Measurements from ENCODE around the gene MORC1. TPM values are rescaled to one million over a fixed set of nuclear protein-coding genes. Genes with fewer than 3 reads are reported as not detected.

Gene MORC1
- total RNA-seq, 1 experiment from 2014 or later = not detected

- CTCF ChIA-PET = no interaction called here
- no peak for DNase-seq
- no peaks in the 10 kb centered on the region for H3K27me3 Mint-ChIP-seq (ENCODE audit: unreplicated experiment)
- no peaks in the 10 kb centered on the region for H3K4me1 Mint-ChIP-seq (ENCODE audit: low read depth, unreplicated experiment)
- no peaks in the 10 kb centered on the region for H3K9me3 Mint-ChIP-seq (ENCODE audit: low read depth, unreplicated experiment)
- H3K4me3 Mint-ChIP-seq (ENCODE audit: low read depth, unreplicated experiment) = no peak overlapping the region
- no TSS peak for BruUV-seq (replicated peaks)
- H3K27ac Mint-ChIP-seq (ENCODE audit: unreplicated experiment) = no peak overlapping the region
- no peaks in the 10 kb centered on the region for H3K36me3 Mint-ChIP-seq (ENCODE audit: insufficient read depth, unreplicated experiment)
- no peak for TF ChIP-seq CTCF (IDR thresholded peaks at IDR 0.05; ENCODE audit: unreplicated experiment)
- intact Hi-C loops (cut with micrococcal nuclease; ENCODE audit: unreplicated experiment) = no loop called here
Observed at GRCh38 chr3:108998436-108998835, 119.5 kb downstream of the MORC1 start.

GRCh38 chr3:108985844-108986243, 132.1 kb downstream of the MORC1 start:
- H3K27ac Mint-ChIP-seq (ENCODE audit: unreplicated experiment) = no peak overlapping the region
- no TSS peak for BruUV-seq (replicated peaks)
- no peak for TF ChIP-seq CTCF (IDR thresholded peaks at IDR 0.05; ENCODE audit: unreplicated experiment)
- no peaks in the 10 kb centered on the region for H3K4me1 Mint-ChIP-seq (ENCODE audit: low read depth, unreplicated experiment)
- CTCF ChIA-PET = no interaction called here
- no peak overlapping the region for H3K4me3 Mint-ChIP-seq (ENCODE audit: low read depth, unreplicated experiment)
- intact Hi-C loops (cut with micrococcal nuclease; ENCODE audit: unreplicated experiment) = no loop called here
- peaks cover 4% of the 10 kb centered on the region for H3K9me3 Mint-ChIP-seq (ENCODE audit: low read depth, unreplicated experiment)
- DNase-seq = no peak
- peaks cover 11% of the 10 kb centered on the region for H3K27me3 Mint-ChIP-seq (ENCODE audit: unreplicated experiment)
- H3K36me3 Mint-ChIP-seq (ENCODE audit: insufficient read depth, unreplicated experiment) = no peaks in the 10 kb centered on the region

- no peak overlapping the region for H3K4me3 Mint-ChIP-seq (ENCODE audit: low read depth, unreplicated experiment)
- intact Hi-C loops (cut with micrococcal nuclease; ENCODE audit: unreplicated experiment) = no loop called here
- no TSS peak for BruUV-seq (replicated peaks)
Observed at GRCh38 chr3:108983051-108983450, 134.9 kb downstream of the MORC1 start.

GRCh38 chr3:108976058-108976457, 141.9 kb downstream of the MORC1 start:
- BruUV-seq (replicated peaks) = no TSS peak

More at GRCh38 chr3:108983051-108983450, 134.9 kb downstream of the MORC1 start:
- TF ChIP-seq CTCF (IDR thresholded peaks at IDR 0.05; ENCODE audit: unreplicated experiment) = no peak
- Mint-ChIP-seq H3K27ac (ENCODE audit: unreplicated experiment) (no peak overlapping the region), H3K9me3 (ENCODE audit: low read depth, unreplicated experiment) (no peaks in the 10 kb centered on the region), H3K27me3 (ENCODE audit: unreplicated experiment) (no peaks in the 10 kb centered on the region), H3K4me1 (ENCODE audit: low read depth, unreplicated experiment) (no peaks in the 10 kb centered on the region), H3K36me3 (ENCODE audit: insufficient read depth, unreplicated experiment) (no peaks in the 10 kb centered on the region)
- DNase-seq = no peak
- CTCF ChIA-PET = interaction anchor here (1.0 kb wide), 1 partner anchor 11 kb away, joined by 3 read pairs; no protein-coding TSS in a partner anchor

More at GRCh38 chr3:108976058-108976457, 141.9 kb downstream of the MORC1 start:
- CTCF ChIA-PET = no interaction called here
- TF ChIP-seq CTCF (IDR thresholded peaks at IDR 0.05; ENCODE audit: unreplicated experiment) = no peak
- H3K4me1 Mint-ChIP-seq (ENCODE audit: low read depth, unreplicated experiment) = no peaks in the 10 kb centered on the region
- no peak overlapping the region for H3K4me3 Mint-ChIP-seq (ENCODE audit: low read depth, unreplicated experiment)
- intact Hi-C loops (cut with micrococcal nuclease; ENCODE audit: unreplicated experiment) = no loop called here
- DNase-seq = no peak
- no peak overlapping the region for H3K27ac Mint-ChIP-seq (ENCODE audit: unreplicated experiment)
- no peaks in the 10 kb centered on the region for H3K9me3 Mint-ChIP-seq (ENCODE audit: low read depth, unreplicated experiment)
- no peaks in the 10 kb centered on the region for H3K36me3 Mint-ChIP-seq (ENCODE audit: insufficient read depth, unreplicated experiment)
- no peaks in the 10 kb centered on the region for H3K27me3 Mint-ChIP-seq (ENCODE audit: unreplicated experiment)
